PFSK-1 (cell line): ENCODE results near the gene OSGIN1.

Experiments used
- POLR2AphosphoS5 ChIP-seq: IDR thresholded peaks from 2 replicates; pipeline ENCODE4 v1.6.1; 2012; ENCODE audit warnings: low read depth, mild to moderate bottlenecking, control low read depth, low read length, moderate library complexity
- TAF1 ChIP-seq: IDR thresholded peaks from 2 replicates; pipeline ENCODE4 v1.6.1; 2012; ENCODE audit warnings: low read length, control low read depth, borderline replicate concordance; ENCODE audit not compliant: insufficient read depth
- TF ChIP-seq, protein P1 (sequence below), 2 experiments: IDR thresholded peaks; 2 replicates each; pipeline versions ENCODE4 v1.6.1 to v1.8.0; 2011 to 2012; ENCODE audit warnings: low read depth in 2 of 2, low read length in 2 of 2, control low read depth in 1 of 2, inconsistent platforms in 1 of 2, mild to moderate bottlenecking in 1 of 2, moderate library complexity in 1 of 2; ENCODE audit not compliant: insufficient read depth in 1 of 2

DNA sequence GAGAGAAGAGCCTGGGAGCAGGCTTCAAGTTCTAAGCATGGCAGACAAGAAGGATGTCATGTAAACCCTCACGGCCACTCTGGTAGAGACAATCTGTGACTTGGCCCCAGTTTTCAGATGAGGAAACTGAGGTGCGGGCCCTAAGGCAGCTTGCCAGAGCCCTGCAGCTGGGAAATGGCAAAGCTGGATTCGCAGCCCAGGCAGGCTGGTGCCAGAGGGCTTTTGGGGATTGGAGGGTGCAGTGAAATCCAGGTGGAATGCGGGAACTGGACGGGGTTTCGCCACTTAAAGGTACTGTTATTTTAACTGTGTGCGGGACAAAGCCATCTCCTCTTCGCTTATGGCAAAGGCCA is 477 bp upstream of the OSGIN1 start:
- TF ChIP-seq, protein P1, sequence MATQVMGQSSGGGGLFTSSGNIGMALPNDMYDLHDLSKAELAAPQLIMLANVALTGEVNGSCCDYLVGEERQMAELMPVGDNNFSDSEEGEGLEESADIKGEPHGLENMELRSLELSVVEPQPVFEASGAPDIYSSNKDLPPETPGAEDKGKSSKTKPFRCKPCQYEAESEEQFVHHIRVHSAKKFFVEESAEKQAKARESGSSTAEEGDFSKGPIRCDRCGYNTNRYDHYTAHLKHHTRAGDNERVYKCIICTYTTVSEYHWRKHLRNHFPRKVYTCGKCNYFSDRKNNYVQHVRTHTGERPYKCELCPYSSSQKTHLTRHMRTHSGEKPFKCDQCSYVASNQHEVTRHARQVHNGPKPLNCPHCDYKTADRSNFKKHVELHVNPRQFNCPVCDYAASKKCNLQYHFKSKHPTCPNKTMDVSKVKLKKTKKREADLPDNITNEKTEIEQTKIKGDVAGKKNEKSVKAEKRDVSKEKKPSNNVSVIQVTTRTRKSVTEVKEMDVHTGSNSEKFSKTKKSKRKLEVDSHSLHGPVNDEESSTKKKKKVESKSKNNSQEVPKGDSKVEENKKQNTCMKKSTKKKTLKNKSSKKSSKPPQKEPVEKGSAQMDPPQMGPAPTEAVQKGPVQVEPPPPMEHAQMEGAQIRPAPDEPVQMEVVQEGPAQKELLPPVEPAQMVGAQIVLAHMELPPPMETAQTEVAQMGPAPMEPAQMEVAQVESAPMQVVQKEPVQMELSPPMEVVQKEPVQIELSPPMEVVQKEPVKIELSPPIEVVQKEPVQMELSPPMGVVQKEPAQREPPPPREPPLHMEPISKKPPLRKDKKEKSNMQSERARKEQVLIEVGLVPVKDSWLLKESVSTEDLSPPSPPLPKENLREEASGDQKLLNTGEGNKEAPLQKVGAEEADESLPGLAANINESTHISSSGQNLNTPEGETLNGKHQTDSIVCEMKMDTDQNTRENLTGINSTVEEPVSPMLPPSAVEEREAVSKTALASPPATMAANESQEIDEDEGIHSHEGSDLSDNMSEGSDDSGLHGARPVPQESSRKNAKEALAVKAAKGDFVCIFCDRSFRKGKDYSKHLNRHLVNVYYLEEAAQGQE (IDR thresholded peaks at IDR 0.05; ENCODE audit: insufficient read depth in 1 of 2, low read depth in 2 of 2, low read length in 2 of 2) = no peak
- TF ChIP-seq POLR2AphosphoS5 (no peak), TAF1 (no peak)
